Measurements from ENCODE around the gene PDZD8.

DNA sequence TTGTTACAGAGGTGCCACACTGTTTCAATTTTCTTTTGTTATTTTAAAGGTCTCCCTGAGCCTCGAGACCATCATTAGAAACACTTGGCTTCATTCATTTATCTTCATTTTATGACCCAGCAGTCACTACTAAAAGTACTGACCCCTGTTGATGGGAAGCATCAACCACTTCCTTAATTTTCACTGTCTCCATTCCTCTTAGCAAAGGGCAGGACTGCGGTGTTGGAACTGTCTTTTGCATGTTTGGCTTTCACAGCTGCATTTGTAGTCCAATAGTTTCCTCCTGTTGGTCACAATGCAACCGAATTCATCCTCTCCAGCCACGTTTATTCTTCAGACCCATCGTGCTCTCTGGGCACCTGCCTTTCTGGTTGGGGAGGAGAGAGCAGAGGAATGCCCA lies 46.7 kb upstream of the PDZD8 start:
- TF ChIP-seq GATA2 (IDR thresholded peaks at IDR 0.05; ENCODE audit: low read depth, low read length) = no peak
- no peak for TF ChIP-seq GATA3 (IDR thresholded peaks at IDR 0.05; ENCODE audit: low read depth, low read length)
